ENCODE results near the gene DEDD.

DEDD gene

DNA sequence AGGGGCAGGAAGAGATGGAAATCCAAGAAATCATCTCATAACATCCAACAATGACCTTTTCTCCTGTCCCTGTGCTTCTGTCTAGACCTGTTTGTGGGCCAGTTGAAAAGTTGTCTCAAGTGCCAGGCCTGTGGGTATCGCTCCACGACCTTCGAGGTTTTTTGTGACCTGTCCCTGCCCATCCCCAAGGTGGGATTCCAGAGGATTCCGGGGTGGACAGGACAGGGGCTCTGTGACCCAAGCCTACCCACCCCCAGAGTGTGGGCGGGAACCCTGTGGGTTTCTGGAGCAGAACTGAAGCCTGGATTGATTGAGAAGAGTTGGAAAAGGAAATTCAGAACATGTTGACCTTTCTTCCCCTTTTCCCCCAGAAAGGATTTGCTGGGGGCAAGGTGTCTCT lies 31.3 kb upstream of the DEDD start:
- no peak for DNase-seq (ENCODE audit: low read depth)
- TF ChIP-seq, protein P1, sequence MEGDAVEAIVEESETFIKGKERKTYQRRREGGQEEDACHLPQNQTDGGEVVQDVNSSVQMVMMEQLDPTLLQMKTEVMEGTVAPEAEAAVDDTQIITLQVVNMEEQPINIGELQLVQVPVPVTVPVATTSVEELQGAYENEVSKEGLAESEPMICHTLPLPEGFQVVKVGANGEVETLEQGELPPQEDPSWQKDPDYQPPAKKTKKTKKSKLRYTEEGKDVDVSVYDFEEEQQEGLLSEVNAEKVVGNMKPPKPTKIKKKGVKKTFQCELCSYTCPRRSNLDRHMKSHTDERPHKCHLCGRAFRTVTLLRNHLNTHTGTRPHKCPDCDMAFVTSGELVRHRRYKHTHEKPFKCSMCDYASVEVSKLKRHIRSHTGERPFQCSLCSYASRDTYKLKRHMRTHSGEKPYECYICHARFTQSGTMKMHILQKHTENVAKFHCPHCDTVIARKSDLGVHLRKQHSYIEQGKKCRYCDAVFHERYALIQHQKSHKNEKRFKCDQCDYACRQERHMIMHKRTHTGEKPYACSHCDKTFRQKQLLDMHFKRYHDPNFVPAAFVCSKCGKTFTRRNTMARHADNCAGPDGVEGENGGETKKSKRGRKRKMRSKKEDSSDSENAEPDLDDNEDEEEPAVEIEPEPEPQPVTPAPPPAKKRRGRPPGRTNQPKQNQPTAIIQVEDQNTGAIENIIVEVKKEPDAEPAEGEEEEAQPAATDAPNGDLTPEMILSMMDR (IDR thresholded peaks at IDR 0.05; ENCODE audit: control insufficient read depth, insufficient read depth, low read depth, low read length, missing control alignments): no peak

GRCh38 chr1:161162806-161163205 lies 30.3 kb upstream of the DEDD start:
- TF ChIP-seq, protein P1 (IDR thresholded peaks at IDR 0.05; ENCODE audit: control insufficient read depth, insufficient read depth, low read depth, low read length, missing control alignments): no peak
- no peak for DNase-seq (ENCODE audit: low read depth)

More for the DNA sequence above, 31.3 kb upstream of the DEDD start:
- H3K4me3 ChIP-seq (ENCODE audit: control insufficient read depth, low read depth, low read length): no peak overlapping the region

DNA sequence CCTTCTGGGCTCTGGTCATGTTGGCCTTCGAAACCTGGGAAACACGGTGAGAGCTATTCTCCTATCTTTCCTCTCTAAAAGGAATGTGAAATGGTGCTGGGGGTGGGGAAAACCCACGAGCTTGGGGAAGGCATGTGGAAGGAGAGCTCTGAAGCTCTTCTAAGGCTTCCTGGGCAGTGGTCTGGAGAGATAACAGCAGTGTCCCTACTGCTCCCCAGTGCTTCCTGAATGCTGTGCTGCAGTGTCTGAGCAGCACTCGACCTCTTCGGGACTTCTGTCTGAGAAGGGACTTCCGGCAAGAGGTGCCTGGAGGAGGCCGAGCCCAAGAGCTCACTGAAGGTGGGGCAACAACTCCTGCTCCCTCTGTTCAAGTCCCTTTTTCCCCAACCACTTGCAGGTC lies 29.6 kb upstream of the DEDD start:
- DNase-seq (ENCODE audit: low read depth): no peak
- TF ChIP-seq, protein P1 (IDR thresholded peaks at IDR 0.05; ENCODE audit: control insufficient read depth, insufficient read depth, low read depth, low read length, missing control alignments): no peak

More at GRCh38 chr1:161162806-161163205, 30.3 kb upstream of the DEDD start:
- H3K4me3 ChIP-seq (ENCODE audit: control insufficient read depth, low read depth, low read length): no peak overlapping the region

GRCh38 chr1:161161652-161162051 lies 29.2 kb upstream of the DEDD start:
- H3K4me3 ChIP-seq (ENCODE audit: control insufficient read depth, low read depth, low read length): no peak overlapping the region
- TF ChIP-seq, protein P1 (IDR thresholded peaks at IDR 0.05; ENCODE audit: control insufficient read depth, insufficient read depth, low read depth, low read length, missing control alignments): no peak
- DNase-seq (ENCODE audit: low read depth): no peak

More for the DNA sequence above, 29.6 kb upstream of the DEDD start:
- no peak overlapping the region for H3K4me3 ChIP-seq (ENCODE audit: control insufficient read depth, low read depth, low read length)

- DNase-seq (ENCODE audit: low read depth): no peak
- TF ChIP-seq, protein P1 (IDR thresholded peaks at IDR 0.05; ENCODE audit: control insufficient read depth, insufficient read depth, low read depth, low read length, missing control alignments): no peak
Observed at GRCh38 chr1:161160671-161161145, 28.2 kb upstream of the DEDD start.

DNA sequence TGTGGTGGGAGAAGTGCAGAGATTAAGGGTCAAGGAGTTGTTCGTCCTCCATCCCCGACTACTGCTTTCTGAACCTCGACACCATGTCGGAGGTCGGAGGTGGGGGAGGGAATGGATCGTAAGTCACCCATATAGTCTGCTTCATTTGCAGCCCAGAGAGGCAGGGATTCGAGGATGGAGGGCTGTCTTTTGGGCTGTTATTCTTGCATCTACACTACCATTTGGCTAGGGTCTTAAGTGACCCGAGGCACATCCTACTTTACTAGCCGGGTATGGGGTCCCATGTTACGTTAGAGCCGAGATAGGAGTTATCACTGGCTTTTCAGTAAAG lies 27.4 kb upstream of the DEDD start:
- DNase-seq (ENCODE audit: low read depth): no peak
- H3K4me3 ChIP-seq (ENCODE audit: control insufficient read depth, low read depth, low read length): peak overlapping the region; percentile 92
- TF ChIP-seq, protein P1 (IDR thresholded peaks at IDR 0.05; ENCODE audit: control insufficient read depth, insufficient read depth, low read depth, low read length, missing control alignments): no peak

More at GRCh38 chr1:161160671-161161145, 28.2 kb upstream of the DEDD start:
- H3K4me3 ChIP-seq (ENCODE audit: control insufficient read depth, low read depth, low read length): no peak overlapping the region
